OCI-LY7 (cell line): ENCODE data around the gene BRAF.

ENCODE experiments used
- EZH2phosphoT487 ChIP-seq: fragments of 200-600 bp; sonication (generic); IDR thresholded peaks from 2 replicates; pipeline ENCODE4 v1.6.1; 2018; ENCODE audit warnings: low read depth, borderline replicate concordance, mild to moderate bottlenecking, mixed run types, antibody characterized with exemption, low read length, moderate library complexity, mixed read lengths
- TF ChIP-seq, protein P1 (sequence below): fragments of 200-600 bp; sonication (generic); conservative IDR thresholded peaks from 2 replicates; pipeline ENCODE4 v1.5.1; 2014; ENCODE audit warnings: mild to moderate bottlenecking, antibody characterized with exemption, low read length, moderate library complexity, mixed read lengths

GRCh38 chr7:140702774-140703173, 222.0 kb downstream of the BRAF start:
- TF ChIP-seq, protein P1, sequence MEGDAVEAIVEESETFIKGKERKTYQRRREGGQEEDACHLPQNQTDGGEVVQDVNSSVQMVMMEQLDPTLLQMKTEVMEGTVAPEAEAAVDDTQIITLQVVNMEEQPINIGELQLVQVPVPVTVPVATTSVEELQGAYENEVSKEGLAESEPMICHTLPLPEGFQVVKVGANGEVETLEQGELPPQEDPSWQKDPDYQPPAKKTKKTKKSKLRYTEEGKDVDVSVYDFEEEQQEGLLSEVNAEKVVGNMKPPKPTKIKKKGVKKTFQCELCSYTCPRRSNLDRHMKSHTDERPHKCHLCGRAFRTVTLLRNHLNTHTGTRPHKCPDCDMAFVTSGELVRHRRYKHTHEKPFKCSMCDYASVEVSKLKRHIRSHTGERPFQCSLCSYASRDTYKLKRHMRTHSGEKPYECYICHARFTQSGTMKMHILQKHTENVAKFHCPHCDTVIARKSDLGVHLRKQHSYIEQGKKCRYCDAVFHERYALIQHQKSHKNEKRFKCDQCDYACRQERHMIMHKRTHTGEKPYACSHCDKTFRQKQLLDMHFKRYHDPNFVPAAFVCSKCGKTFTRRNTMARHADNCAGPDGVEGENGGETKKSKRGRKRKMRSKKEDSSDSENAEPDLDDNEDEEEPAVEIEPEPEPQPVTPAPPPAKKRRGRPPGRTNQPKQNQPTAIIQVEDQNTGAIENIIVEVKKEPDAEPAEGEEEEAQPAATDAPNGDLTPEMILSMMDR, result no peak
- TF ChIP-seq EZH2phosphoT487, result no peak
